NCI-H774 (cell line): ENCODE data around the gene TSPYL4.

ENCODE experiments used
- DNase-seq: peaks from one replicate; lab custom pipeline; 2025; lab: John Stamatoyannopoulos, UW

The TSPYL4 gene

DNA sequence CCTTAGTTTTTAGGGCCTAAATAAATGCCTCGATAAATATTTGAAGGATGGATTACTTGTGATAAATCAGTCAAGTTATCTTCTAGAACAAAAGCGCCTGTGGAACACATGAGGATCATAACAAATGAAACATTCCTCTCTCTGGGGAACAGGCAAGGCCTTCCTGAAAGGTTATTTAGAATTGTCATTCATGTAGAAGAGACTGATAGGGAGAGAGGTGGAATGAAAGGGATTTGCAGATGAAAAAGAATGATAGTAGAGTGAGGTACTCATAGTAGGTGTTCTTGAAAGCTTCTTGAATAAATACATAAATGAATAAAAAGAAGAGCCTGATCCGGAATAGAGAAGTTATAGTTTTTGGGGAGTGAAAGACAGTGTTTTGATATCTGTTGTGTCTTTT, 30.5 kb downstream of the TSPYL4 start:
- DNase-seq: no peak

- DNase-seq: no peak
Observed at GRCh38 chr6:116221911-116222310, 32.0 kb downstream of the TSPYL4 start.

DNA sequence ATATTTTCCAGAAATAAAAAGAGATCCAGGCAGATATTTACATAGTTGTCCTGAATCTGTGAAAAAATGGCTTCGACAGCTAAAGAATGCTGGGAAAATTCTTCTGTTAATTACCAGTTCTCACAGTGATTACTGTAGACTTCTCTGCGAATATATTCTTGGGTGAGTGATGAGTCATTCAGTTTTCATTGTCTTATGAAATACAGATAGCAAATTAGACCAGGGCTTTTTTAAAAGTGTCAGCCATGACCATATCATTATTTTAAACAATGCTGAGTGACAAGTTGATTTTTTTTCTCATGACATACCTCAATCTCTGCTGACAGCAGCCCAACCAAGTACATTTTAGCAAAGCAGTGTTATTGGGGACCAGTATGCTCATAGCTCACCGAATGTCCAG, 32.8 kb downstream of the TSPYL4 start:
- DNase-seq: no peak

GRCh38 chr6:116218866-116219265, 35.0 kb downstream of the TSPYL4 start:
- DNase-seq: no peak

DNA sequence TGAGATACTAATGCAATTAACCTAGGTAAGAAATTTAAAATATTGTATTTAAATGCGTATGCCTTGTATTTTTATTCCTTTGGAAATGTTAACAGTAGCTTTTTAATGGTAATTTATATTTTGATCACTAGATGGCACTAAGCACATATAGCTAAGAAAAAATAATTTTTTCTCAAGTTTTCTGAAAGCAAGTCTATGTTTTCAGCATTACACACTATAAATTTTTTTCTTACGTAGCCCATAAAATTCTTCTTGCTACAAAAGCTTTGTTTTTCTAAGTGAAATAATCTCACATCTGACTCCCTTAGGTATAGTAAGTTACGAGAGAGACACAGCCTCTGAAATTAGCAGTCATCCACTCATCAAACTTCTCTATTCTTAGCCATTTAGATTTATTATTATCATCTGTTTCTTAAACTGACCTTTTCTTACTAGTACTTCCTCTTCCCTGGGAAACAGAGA, 35.7 kb downstream of the TSPYL4 start:
- DNase-seq: peak; percentile 9

DNA sequence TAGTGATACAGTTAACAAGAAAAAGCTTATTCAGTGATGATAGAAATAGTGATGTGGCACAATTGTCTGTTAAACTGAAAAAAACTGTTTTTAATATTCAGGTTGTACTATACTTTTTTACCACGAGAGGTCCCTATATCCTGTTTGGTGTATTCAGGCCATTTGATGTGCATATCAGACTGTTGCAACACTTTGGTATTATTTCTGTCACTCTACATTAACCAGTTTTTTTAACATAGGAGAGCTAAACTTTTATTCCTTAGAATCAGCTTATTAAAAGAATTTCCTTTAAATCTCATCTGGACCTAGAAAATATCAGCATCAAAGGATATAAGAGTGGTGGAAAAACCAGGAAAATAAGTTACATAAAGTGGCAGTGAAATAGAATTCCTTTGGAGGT, 36.8 kb downstream of the TSPYL4 start:
- DNase-seq: peak; percentile 35

DNA sequence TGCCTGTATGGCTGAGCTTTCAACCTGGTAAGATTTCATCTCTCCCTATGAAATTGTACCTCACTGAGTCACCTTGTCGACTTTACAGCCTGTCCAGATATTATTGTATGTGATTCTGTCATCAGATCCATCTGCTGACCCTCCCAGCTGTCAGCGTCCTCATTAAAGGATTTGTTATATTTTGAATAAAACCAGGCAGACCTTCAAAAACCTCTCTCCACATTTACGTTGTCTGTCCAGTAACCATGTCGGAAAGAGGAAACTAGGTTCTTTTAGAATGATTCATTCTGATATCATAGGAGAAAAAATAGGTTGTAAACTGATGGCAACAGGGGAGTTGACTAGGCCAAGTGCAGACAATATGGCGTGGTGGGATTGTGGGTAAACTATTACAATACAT, 38.5 kb downstream of the TSPYL4 start:
- no peak for DNase-seq

- DNase-seq: no peak
Observed at GRCh38 chr6:116214681-116215080, 39.2 kb downstream of the TSPYL4 start.

GRCh38 chr6:116210750-116211425, 43.0 kb downstream of the TSPYL4 start:
- no peak for DNase-seq

- no peak for DNase-seq
Observed at GRCh38 chr6:116210316-116210715, 43.6 kb downstream of the TSPYL4 start.

DNA sequence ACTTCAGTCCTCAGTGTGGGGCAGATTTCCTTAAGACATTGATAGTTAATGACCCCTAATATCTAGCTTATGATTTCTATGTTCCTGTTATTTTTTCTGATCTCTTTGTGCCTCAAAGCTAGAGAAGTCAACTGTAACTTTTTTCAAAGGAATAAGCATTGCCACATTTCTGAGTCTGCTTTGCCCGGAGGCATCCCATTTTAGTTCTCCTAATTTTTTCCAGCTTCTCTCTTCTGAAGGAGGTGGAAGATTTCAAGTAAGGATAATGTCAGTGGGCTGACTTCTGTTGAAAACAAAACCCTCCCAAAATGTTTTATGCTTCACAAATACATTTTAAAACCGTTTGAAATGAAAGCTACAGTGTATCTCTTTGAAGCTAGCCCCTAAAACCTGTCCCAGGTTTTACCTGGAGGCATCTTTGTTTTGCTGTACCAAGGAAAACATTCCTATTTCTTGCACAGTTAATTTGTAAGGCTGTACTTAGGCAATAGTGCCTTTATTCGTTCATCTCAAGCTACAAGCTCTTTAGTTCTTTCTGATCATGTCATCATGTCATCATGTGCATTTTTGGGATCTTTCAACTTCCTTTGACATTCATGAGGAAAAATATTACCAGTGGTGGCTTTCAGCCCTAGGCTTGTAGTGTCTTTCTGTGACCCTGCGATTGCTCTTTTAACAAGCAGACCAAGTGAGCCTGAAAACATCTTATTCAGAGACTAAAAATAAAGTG, 45.7 kb downstream of the TSPYL4 start:
- DNase-seq: no peak

GRCh38 chr6:116206231-116206903, 47.5 kb downstream of the TSPYL4 start:
- DNase-seq: no peak

GRCh38 chr6:116205281-116205680, 48.6 kb downstream of the TSPYL4 start:
- no peak for DNase-seq

DNA sequence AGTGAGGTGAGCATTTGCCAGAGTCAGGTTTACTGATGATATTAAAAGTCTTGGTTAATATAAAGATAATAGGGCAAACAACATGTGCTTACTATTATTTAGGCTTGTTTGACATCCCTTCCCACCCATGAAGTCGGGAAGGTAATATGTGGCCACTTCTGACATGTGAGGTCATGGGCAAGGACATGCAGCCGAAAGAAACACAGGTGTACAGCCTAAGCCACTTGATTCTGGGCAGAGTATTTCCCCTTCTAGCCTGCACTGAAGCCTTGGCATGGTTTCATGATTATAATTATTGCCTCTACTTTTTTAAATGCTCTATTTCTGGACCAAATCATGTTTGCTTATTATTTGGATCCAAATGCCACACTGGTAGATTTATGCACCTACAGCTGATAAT, 52.3 kb downstream of the TSPYL4 start:
- DNase-seq: no peak

- no peak for DNase-seq
Observed at GRCh38 chr6:116200619-116201249, 53.1 kb downstream of the TSPYL4 start.
